KMS-11 (cell line): ENCODE data around the gene SLC1A7.

Source experiments
- H2AFZ ChIP-seq: fragments of 200-600 bp; sonication (generic); 2 replicates; pipeline ENCODE4 v1.6.1; 2016; ENCODE audit warnings: antibody characterized with exemption, mixed run types, low read depth
- H3K27ac ChIP-seq: fragments of 200-600 bp; sonication (generic); 2 replicates; pipeline ENCODE4 v1.6.1; 2016; ENCODE audit warnings: mild to moderate bottlenecking, mixed run types
- H3K27me3 ChIP-seq: fragments of 200-600 bp; sonication (generic); 2 replicates; pipeline ENCODE4 v1.6.1; 2017; ENCODE audit warnings: mild to moderate bottlenecking, low read depth, mixed run types, moderate library complexity; ENCODE audit not compliant: insufficient read depth
- H3K36me3 ChIP-seq: fragments of 200-600 bp; sonication (generic); 2 replicates; pipeline ENCODE4 v1.6.1; 2017; ENCODE audit warnings: mild to moderate bottlenecking, mixed run types; ENCODE audit not compliant: insufficient read depth
- H3K4me1 ChIP-seq: fragments of 200-600 bp; sonication (generic); 2 replicates; pipeline ENCODE4 v1.6.1; 2016; ENCODE audit warnings: mild to moderate bottlenecking, low read depth, mixed run types; ENCODE audit not compliant: poor library complexity, severe bottlenecking
- H3K4me2 ChIP-seq: fragments of 200-600 bp; sonication (generic); 2 replicates; pipeline ENCODE4 v1.7.0; 2016; ENCODE audit warnings: mild to moderate bottlenecking, mixed run types
- H3K4me3 ChIP-seq: fragments of 200-600 bp; sonication (generic); IDR thresholded peaks from 2 replicates; pipeline ENCODE4 v1.6.1; 2017; ENCODE audit warnings: low read depth, low read length, mixed read lengths; ENCODE audit not compliant: insufficient read depth
- H3K79me2 ChIP-seq: fragments of 200-600 bp; sonication (generic); 2 replicates; pipeline ENCODE4 v1.6.1; 2016; ENCODE audit warnings: low read depth, mixed run types; ENCODE audit not compliant: insufficient read depth
- H3K9ac ChIP-seq: fragments of 200-600 bp; sonication (generic); 2 replicates; pipeline ENCODE4 v1.6.1; 2016; ENCODE audit warnings: mild to moderate bottlenecking, mixed run types
- H4K20me1 ChIP-seq: fragments of 200-600 bp; sonication (generic); 2 replicates; pipeline ENCODE4 v1.6.1; 2016; ENCODE audit warnings: mild to moderate bottlenecking, mixed run types; ENCODE audit not compliant: insufficient read depth
- TF ChIP-seq, protein P1 (sequence below): fragments of 200-600 bp; sonication (generic); conservative IDR thresholded peaks from 2 replicates; pipeline ENCODE4 v1.6.1; 2017; ENCODE audit warnings: low read depth, mild to moderate bottlenecking, antibody characterized with exemption, low read length, moderate library complexity, mixed read lengths

Gene SLC1A7

DNA sequence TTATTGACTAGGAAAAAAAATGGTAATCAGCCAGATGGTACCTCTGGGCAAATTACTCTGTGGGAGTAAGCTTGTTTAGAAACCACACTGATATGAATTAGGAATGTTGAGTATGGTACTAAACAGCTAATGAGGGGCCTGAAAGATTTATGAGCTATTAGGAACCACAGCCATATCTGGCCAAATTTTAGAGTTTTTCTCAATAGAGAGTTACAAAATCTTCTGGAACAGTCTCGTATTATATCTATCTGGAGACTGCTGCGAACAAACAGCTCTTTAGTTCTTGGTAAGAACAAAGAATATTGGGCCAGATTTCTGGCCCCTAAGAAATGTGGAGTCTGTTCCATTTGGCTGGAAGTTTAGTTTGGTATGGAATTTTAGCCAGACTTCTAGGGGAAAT is 85.3 kb downstream of the SLC1A7 start:
- no peak overlapping the region for H3K4me3 ChIP-seq

DNA sequence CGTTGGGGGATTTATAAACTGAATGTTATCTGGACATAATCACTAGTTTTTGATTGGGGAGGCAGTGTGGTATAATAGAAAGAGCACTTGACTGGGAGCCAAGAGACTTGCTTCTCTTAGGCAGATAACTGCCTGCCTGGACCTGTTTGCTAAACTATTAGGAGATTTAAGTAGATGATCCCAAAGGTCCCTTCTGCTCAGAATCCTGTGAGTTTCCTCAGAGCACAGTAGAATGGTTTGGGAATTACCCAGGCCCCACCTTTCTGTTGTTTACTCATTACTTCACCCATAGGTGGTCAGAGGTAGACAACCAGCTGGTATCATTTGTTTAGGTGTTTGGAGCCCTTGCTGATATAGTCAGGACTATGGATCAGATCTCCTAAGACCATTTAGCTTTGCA is 90.8 kb downstream of the SLC1A7 start:
- Histone ChIP-seq H2AFZ (no peak overlapping the region), H3K27ac (no peak overlapping the region), H3K79me2 (no peaks in the 10 kb centered on the region), H4K20me1 (no peaks in the 10 kb centered on the region), H3K4me3 (no peak overlapping the region), H3K9ac (no peak overlapping the region), H3K4me1 (no peaks in the 10 kb centered on the region), H3K27me3 (no peaks in the 10 kb centered on the region), H3K4me2 (no peak overlapping the region), H3K36me3 (no peaks in the 10 kb centered on the region)
- TF ChIP-seq, protein P1, sequence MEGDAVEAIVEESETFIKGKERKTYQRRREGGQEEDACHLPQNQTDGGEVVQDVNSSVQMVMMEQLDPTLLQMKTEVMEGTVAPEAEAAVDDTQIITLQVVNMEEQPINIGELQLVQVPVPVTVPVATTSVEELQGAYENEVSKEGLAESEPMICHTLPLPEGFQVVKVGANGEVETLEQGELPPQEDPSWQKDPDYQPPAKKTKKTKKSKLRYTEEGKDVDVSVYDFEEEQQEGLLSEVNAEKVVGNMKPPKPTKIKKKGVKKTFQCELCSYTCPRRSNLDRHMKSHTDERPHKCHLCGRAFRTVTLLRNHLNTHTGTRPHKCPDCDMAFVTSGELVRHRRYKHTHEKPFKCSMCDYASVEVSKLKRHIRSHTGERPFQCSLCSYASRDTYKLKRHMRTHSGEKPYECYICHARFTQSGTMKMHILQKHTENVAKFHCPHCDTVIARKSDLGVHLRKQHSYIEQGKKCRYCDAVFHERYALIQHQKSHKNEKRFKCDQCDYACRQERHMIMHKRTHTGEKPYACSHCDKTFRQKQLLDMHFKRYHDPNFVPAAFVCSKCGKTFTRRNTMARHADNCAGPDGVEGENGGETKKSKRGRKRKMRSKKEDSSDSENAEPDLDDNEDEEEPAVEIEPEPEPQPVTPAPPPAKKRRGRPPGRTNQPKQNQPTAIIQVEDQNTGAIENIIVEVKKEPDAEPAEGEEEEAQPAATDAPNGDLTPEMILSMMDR, result no peak

More for the DNA sequence above, 85.3 kb downstream of the SLC1A7 start:
- H3K4me1 ChIP-seq, result no peaks in the 10 kb centered on the region
- no peak overlapping the region for H3K27ac ChIP-seq
- H3K79me2 ChIP-seq, result no peaks in the 10 kb centered on the region
- H3K4me2 ChIP-seq, result no peak overlapping the region
- TF ChIP-seq, protein P1, result no peak
- no peak overlapping the region for H3K9ac ChIP-seq
- no peaks in the 10 kb centered on the region for H3K27me3 ChIP-seq
- no peaks in the 10 kb centered on the region for H3K36me3 ChIP-seq
- no peaks in the 10 kb centered on the region for H4K20me1 ChIP-seq
- H2AFZ ChIP-seq, result no peak overlapping the region

DNA sequence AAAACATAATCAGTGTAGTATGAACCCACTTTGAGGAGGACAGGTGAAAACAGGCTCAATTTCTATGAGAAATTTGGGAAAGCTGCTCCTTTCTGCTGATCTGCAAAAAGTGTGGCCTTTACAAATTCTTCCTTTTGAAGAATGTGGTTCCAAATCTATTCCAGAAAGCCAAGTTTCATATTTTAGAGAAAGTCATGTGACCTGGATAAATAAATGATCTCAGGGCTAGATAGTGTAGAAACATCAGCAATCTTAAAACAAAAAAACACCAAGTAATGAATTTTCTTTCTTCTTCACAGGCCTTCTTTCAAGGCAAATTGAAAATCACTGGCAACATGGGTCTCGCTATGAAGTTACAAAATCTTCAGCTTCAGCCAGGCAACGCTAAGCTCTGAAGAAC is 92.1 kb downstream of the SLC1A7 start:
- H3K36me3 ChIP-seq, result no peaks in the 10 kb centered on the region
- H3K4me3 ChIP-seq, result no peak overlapping the region
- H3K27me3 ChIP-seq, result no peaks in the 10 kb centered on the region
- H3K9ac ChIP-seq, result no peak overlapping the region
- TF ChIP-seq, protein P1, result no peak
- no peak overlapping the region for H3K4me2 ChIP-seq
- no peaks in the 10 kb centered on the region for H3K79me2 ChIP-seq
- no peak overlapping the region for H3K27ac ChIP-seq
- H3K4me1 ChIP-seq, result no peaks in the 10 kb centered on the region
- H2AFZ ChIP-seq, result no peak overlapping the region
- no peaks in the 10 kb centered on the region for H4K20me1 ChIP-seq

DNA sequence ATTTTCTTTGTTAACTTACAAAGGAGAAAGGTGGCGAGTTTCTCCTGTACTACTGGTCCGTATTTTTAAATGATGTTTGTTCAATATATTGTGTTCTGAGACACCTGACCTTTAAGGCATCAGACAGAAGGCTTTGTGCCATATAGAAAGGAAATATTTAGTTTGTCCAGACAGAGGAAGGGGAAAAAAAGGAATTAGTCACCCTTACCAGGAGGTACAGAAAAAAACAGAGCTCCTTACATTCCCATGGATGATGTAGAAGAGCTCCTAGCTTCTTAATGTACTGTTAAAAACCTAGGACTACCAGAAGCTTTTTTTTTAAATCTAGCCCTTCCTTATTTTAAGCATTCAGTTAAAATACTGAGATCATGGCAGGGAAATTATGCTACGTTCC is 92.9 kb downstream of the SLC1A7 start:
- Histone ChIP-seq H3K4me2 (no peak overlapping the region), H3K36me3 (no peaks in the 10 kb centered on the region), H3K79me2 (no peaks in the 10 kb centered on the region), H3K27ac (no peak overlapping the region), H3K9ac (no peak overlapping the region), H3K4me3 (no peak overlapping the region), H3K27me3 (no peaks in the 10 kb centered on the region), H3K4me1 (no peaks in the 10 kb centered on the region), H2AFZ (no peak overlapping the region), H4K20me1 (no peaks in the 10 kb centered on the region)
- TF ChIP-seq, protein P1, result no peak
